RWPE1 (cell line): ENCODE measurements around the gene IPCEF1.

Experiments
- CTCF ChIA-PET: fragments of 350-600 bp; sonication (Branson Sonifier 250); formaldehyde crosslinking; extraction: SDS; loops from one replicate; lab custom pipeline; 2021; lab: Yijun Ruan, JAX
- POLR2A ChIA-PET: fragments of 400-600 bp; formaldehyde crosslinking; extraction: SDS; loops from one replicate; lab custom pipeline; 2020; ENCODE audit warnings: antibody characterized with exemption; ENCODE audit not compliant: low non-redundant PET; lab: Yijun Ruan, JAX
- DNase-seq: peaks from one replicate; pipeline ENCODE4 v3.0.0; 2012; ENCODE audit warnings: low spot score
- H3K27ac ChIP-seq: fragments of 450-650 bp; 2 replicates; pipeline ENCODE4 v1.5.1; 2017
- TF ChIP-seq, protein P1 (sequence below): fragments of 450-650 bp; conservative IDR thresholded peaks from 2 replicates; pipeline ENCODE4 v1.5.1; 2017; ENCODE audit warnings: low read depth, mild to moderate bottlenecking

IPCEF1 gene

GRCh38 chr6:154386848-154387717 is 30.5 kb upstream of the IPCEF1 start:
- H3K27ac ChIP-seq, result no peak overlapping the region; the same call in 1 of the 2 replicates
- DNase-seq, result peak; percentile 65
- ChIA-PET CTCF (interaction anchor here (0.6 kb wide), 3 partner anchors 87 to 1408 kb away, joined by 3 to 8 read pairs (median 3); no protein-coding TSS in a partner anchor), POLR2A (no interaction called here)
- TF ChIP-seq, protein P1, sequence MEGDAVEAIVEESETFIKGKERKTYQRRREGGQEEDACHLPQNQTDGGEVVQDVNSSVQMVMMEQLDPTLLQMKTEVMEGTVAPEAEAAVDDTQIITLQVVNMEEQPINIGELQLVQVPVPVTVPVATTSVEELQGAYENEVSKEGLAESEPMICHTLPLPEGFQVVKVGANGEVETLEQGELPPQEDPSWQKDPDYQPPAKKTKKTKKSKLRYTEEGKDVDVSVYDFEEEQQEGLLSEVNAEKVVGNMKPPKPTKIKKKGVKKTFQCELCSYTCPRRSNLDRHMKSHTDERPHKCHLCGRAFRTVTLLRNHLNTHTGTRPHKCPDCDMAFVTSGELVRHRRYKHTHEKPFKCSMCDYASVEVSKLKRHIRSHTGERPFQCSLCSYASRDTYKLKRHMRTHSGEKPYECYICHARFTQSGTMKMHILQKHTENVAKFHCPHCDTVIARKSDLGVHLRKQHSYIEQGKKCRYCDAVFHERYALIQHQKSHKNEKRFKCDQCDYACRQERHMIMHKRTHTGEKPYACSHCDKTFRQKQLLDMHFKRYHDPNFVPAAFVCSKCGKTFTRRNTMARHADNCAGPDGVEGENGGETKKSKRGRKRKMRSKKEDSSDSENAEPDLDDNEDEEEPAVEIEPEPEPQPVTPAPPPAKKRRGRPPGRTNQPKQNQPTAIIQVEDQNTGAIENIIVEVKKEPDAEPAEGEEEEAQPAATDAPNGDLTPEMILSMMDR, result no peak

DNA sequence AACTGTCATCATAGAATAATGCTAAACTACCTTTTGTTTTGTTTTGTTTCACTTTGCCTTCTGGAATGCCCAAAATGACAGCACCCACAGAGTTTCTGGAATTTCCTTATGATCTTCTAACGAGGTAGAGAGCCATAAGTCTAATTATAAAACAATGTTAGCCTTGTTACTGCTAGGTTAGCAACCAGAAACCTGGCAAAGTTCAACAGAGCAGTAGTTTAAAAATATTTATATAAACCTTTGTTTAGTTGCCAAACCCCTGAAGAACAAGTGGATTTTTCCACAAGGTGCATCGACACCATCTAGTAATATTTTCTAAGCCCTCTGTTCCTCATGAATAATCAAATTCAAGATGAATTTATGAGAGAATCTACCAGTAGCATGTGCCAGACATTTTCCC is 27.6 kb upstream of the IPCEF1 start:
- CTCF ChIA-PET, result interaction anchor here (0.5 to 0.7 kb wide), 2 partner anchors 105 to 1203 kb away, joined by 3 read pairs; no protein-coding TSS in a partner anchor
- no peak for DNase-seq
- POLR2A ChIA-PET, result no interaction called here
- TF ChIP-seq, protein P1, result no peak
- no peak overlapping the region for H3K27ac ChIP-seq

GRCh38 chr6:154383273-154383672 is 26.7 kb upstream of the IPCEF1 start:
- CTCF ChIA-PET, result no interaction called here
- TF ChIP-seq, protein P1, result no peak
- H3K27ac ChIP-seq, result no peak overlapping the region
- DNase-seq, result no peak
- POLR2A ChIA-PET, result no interaction called here

- CTCF ChIA-PET, result no interaction called here
- POLR2A ChIA-PET, result no interaction called here
These were observed 26.1 kb upstream of the IPCEF1 start for GRCh38 chr6:154382740-154383139.

GRCh38 chr6:154381548-154381947 is 24.9 kb upstream of the IPCEF1 start:
- TF ChIP-seq, protein P1, result no peak
- CTCF ChIA-PET, result interaction anchor here (0.6 kb wide), 1 partner anchor 614 kb away, joined by 3 read pairs; the partner anchor contains the start of gene TIAM2
- H3K27ac ChIP-seq, result no peak overlapping the region
- POLR2A ChIA-PET, result no interaction called here
- DNase-seq, result no peak

More at GRCh38 chr6:154382740-154383139, 26.1 kb upstream of the IPCEF1 start:
- no peak overlapping the region for H3K27ac ChIP-seq
- TF ChIP-seq, protein P1, result no peak
- DNase-seq, result no peak

DNA sequence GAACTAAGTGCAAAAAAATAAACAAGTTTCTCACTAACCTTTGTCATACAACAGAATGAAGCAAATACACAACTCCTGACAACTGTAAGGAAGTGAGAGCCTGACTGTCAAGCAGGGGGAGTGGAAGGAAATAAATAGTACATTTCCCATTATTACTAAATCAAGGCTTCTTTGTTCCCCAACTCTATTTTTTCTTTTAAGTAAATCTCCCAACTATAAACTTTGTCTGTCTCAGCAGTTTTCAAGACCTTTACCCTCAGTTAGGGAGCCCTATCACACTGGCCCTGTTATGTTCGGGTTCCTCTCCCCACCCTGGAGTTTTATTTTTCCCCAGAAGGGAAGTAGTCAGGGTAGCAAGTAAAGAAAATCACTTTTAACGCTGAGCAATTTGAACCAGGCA is 24.1 kb upstream of the IPCEF1 start:
- ChIA-PET CTCF (no interaction called here), POLR2A (no interaction called here)
- H3K27ac ChIP-seq, result no peak overlapping the region
- no peak for DNase-seq
- TF ChIP-seq, protein P1, result no peak
